Activated CD8-positive, alpha-beta T cell treated with anti-CD3 and anti-CD28 coated beads, Interleukin-2, amount 10 ng/mL, durations not matched to agents 7 days and 5 days (primary cell): ENCODE results near the gene MCM7. TPM values are rescaled to one million over a fixed set of nuclear protein-coding genes. Genes with fewer than 3 reads are reported as not detected.

Source experiments
- ATAC-seq: fragments of 150-1000 bp; cut with Tn5 transposase; one replicate; pipeline ENCODE4 v1.10.0; 2021; ENCODE audit warnings: moderate library complexity
- CTCF ChIA-PET: fragments of 350-600 bp; sonication (Branson Sonifier 250); formaldehyde crosslinking; loops from one replicate; lab custom pipeline; 2021; ENCODE audit warnings: antibody characterized with exemption; lab: Charles Lee
- POLR2A ChIA-PET: fragments of 350-600 bp; sonication (Branson Sonifier 250); formaldehyde crosslinking; loops from one replicate; lab custom pipeline; 2021; ENCODE audit warnings: antibody characterized with exemption; lab: Charles Lee
- DNase-seq: peaks from one replicate; pipeline ENCODE4 v3.0.0-alpha.2; 2020
- H3K27ac Mint-ChIP-seq: one replicate; pipeline ENCODE4 v1.8.0; 2021; ENCODE audit warnings: mild to moderate bottlenecking, mixed read lengths
- H3K27me3 Mint-ChIP-seq: one replicate; pipeline ENCODE4 v1.8.0; 2021; ENCODE audit warnings: low read depth, mixed read lengths
- H3K36me3 Mint-ChIP-seq: one replicate; pipeline ENCODE4 v1.8.0; 2021; ENCODE audit warnings: low read depth, mixed read lengths
- H3K4me1 Mint-ChIP-seq: one replicate; pipeline ENCODE4 v1.8.0; 2021; ENCODE audit warnings: low read depth, mixed read lengths
- H3K4me3 Mint-ChIP-seq: one replicate; pipeline ENCODE4 v1.8.0; 2021; ENCODE audit warnings: mild to moderate bottlenecking, mixed read lengths
- H3K9me3 Mint-ChIP-seq: one replicate; pipeline ENCODE4 v1.8.0; 2022; ENCODE audit warnings: mixed read lengths; ENCODE audit not compliant: insufficient read depth
- total RNA-seq, 2 experiments: library from RNA; stranded (reverse); gene quantifications; one replicate each; pipeline ENCODE4 v1.2.3, GENCODE V29; 2021

Gene MCM7
- total RNA-seq, 2 experiments from 2014 or later, result 364 to 375 TPM

- Mint-ChIP-seq H3K27me3 (no peaks in the 10 kb centered on the region), H3K9me3 (no peaks in the 10 kb centered on the region), H3K4me1 (peaks cover 45% of the 10 kb centered on the region), H3K4me3 (no peak overlapping the region), H3K27ac (no peak overlapping the region), H3K36me3 (peaks cover 49% of the 10 kb centered on the region)
- ATAC-seq, result no peak
- DNase-seq, result no peak
- ChIA-PET POLR2A (interaction anchor here (3.1 kb wide), 1 partner anchor 21 kb away, joined by 34 read pairs; the partner anchor contains the start of genes AP4M1 and MCM7), CTCF (interaction anchor here (1.0 kb wide), 1 partner anchor 10 kb away, joined by 3 read pairs; no protein-coding TSS in a partner anchor)
These were observed 21.4 kb upstream of the MCM7 start for GRCh38 chr7:100122568-100122967.

GRCh38 chr7:100122067-100122466, 20.9 kb upstream of the MCM7 start:
- POLR2A ChIA-PET, result interaction anchor here (3.1 kb wide), 1 partner anchor 21 kb away, joined by 34 read pairs; the partner anchor contains the start of genes AP4M1 and MCM7
- DNase-seq (no peak), ATAC-seq (no peak)
- Mint-ChIP-seq H3K27ac (no peak overlapping the region), H3K27me3 (no peaks in the 10 kb centered on the region), H3K36me3 (peaks cover 48% of the 10 kb centered on the region), H3K4me3 (peak overlapping the region; percentile 28), H3K4me1 (peaks cover 45% of the 10 kb centered on the region), H3K9me3 (no peaks in the 10 kb centered on the region)
- CTCF ChIA-PET, result interaction anchor here (1.0 to 1.1 kb wide), 2 partner anchors 11 kb away, joined by 3 to 4 read pairs; no protein-coding TSS in a partner anchor

GRCh38 chr7:100120733-100121036, 19.5 kb upstream of the MCM7 start:
- H3K4me1 Mint-ChIP-seq, result peaks cover 35% of the 10 kb centered on the region
- POLR2A ChIA-PET, result interaction anchor here (0.6 to 3.1 kb wide), 6 partner anchors 9 to 308 kb away, joined by 3 to 34 read pairs (median 5); partner anchors contain the start of genes AP4M1, MCM7, PVRIG and ZCWPW1
- peak overlapping the region; percentile 93 for H3K4me3 Mint-ChIP-seq
- DNase-seq, result no peak
- CTCF ChIA-PET, result interaction anchor here (1.1 to 2.0 kb wide), 8 partner anchors 8 to 287 kb away, joined by 3 to 11 read pairs (median 4); partner anchors contain the start of genes AP4M1 and MCM7
- H3K9me3 Mint-ChIP-seq, result no peaks in the 10 kb centered on the region
- no peaks in the 10 kb centered on the region for H3K27me3 Mint-ChIP-seq
- ATAC-seq, result no peak
- peak overlapping the region; percentile 95 for H3K27ac Mint-ChIP-seq
- peaks cover 46% of the 10 kb centered on the region for H3K36me3 Mint-ChIP-seq

- POLR2A ChIA-PET, result interaction anchor here (0.6 to 3.1 kb wide), 6 partner anchors 9 to 309 kb away, joined by 3 to 34 read pairs (median 5); partner anchors contain the start of genes AP4M1, MCM7, PVRIG and ZCWPW1
- Mint-ChIP-seq H3K9me3 (no peaks in the 10 kb centered on the region), H3K27ac (peak overlapping the region; percentile 95), H3K4me1 (peaks cover 31% of the 10 kb centered on the region), H3K27me3 (no peaks in the 10 kb centered on the region), H3K4me3 (peak overlapping the region; percentile 93), H3K36me3 (peaks cover 46% of the 10 kb centered on the region)
- CTCF ChIA-PET, result interaction anchor here (0.7 to 2.0 kb wide), 8 partner anchors 8 to 288 kb away, joined by 3 to 11 read pairs (median 4); partner anchors contain the start of genes AP4M1 and MCM7
- DNase-seq (peak; percentile 81), ATAC-seq (peak; percentile 60)
These were observed 19.0 kb upstream of the MCM7 start for GRCh38 chr7:100119970-100120732.

GRCh38 chr7:100119072-100119969, 18.1 kb upstream of the MCM7 start, which contains the start of the genes CNPY4 and TAF6:
Gene CNPY4, plus strand, starts transcription at chr7:100119634. Its CDS starts 111 bp downstream, at chr7:100119745.
Gene TAF6, minus strand, starts transcription at chr7:100119358. Its CDS starts 5,149 bp downstream, at chr7:100114209.
- H3K27me3 Mint-ChIP-seq, result no peaks in the 10 kb centered on the region
- peak within 1 kb of the TSS; percentile 95 for H3K27ac Mint-ChIP-seq
- ChIA-PET CTCF (interaction anchor here (0.7 to 2.0 kb wide), 8 partner anchors 9 to 289 kb away, joined by 3 to 11 read pairs (median 4); partner anchors contain the start of genes AP4M1 and MCM7), POLR2A (interaction anchor here (1.0 to 3.1 kb wide), 4 partner anchors 14 to 310 kb away, joined by 4 to 34 read pairs (median 5); partner anchors contain the start of genes AP4M1, MCM7, PVRIG and ZCWPW1)
- DNase-seq (peak; percentile 96), ATAC-seq (peak; percentile 77)
- H3K4me1 Mint-ChIP-seq, result peaks cover 23% of the 10 kb centered on the region
- H3K9me3 Mint-ChIP-seq, result no peaks in the 10 kb centered on the region
- peaks cover 37% of the 10 kb centered on the region for H3K36me3 Mint-ChIP-seq
- H3K4me3 Mint-ChIP-seq, result peak within 1 kb of the TSS; percentile 93

GRCh38 chr7:100118388-100119071, 17.3 kb upstream of the MCM7 start:
- ATAC-seq, result no peak
- Mint-ChIP-seq H3K4me3 (peak overlapping the region; percentile 93), H3K4me1 (peaks cover 19% of the 10 kb centered on the region), H3K36me3 (peaks cover 36% of the 10 kb centered on the region), H3K27ac (peak overlapping the region; percentile 95), H3K27me3 (no peaks in the 10 kb centered on the region), H3K9me3 (no peaks in the 10 kb centered on the region)
- POLR2A ChIA-PET, result no interaction called here
- CTCF ChIA-PET, result interaction anchor here (1.8 kb wide), 1 partner anchor 17 kb away, joined by 4 read pairs; the partner anchor contains the start of gene AP4M1
- DNase-seq, result no peak

DNA sequence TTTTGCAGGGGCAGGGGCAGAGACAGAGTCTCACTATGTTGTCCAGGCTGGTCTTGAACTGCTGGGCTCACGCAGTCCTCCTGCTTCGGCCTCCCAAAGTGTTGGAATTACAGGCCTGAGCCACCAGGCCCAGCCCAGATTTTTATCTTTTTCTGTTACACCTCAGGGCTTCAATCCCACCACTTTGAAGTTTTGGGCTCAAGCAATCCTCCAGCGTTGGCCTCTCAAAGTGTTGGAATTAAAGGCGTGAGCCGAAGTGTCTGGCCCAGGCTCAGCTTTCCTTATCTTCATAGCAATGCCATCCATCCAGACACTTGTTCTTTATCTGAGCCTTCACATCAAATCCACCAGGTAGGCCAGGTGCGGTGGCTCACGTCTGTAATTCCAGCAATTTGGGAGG, 13.8 kb upstream of the MCM7 start:
- Mint-ChIP-seq H3K4me1 (peaks cover 11% of the 10 kb centered on the region), H3K36me3 (peaks cover 34% of the 10 kb centered on the region), H3K9me3 (no peaks in the 10 kb centered on the region), H3K27ac (no peak overlapping the region), H3K27me3 (no peaks in the 10 kb centered on the region), H3K4me3 (no peak overlapping the region)
- ChIA-PET CTCF (no interaction called here), POLR2A (interaction anchor here (1.2 kb wide), 1 partner anchor 14 kb away, joined by 4 read pairs; the partner anchor contains the start of genes AP4M1 and MCM7)
- DNase-seq, result no peak
- ATAC-seq, result no peak

DNA sequence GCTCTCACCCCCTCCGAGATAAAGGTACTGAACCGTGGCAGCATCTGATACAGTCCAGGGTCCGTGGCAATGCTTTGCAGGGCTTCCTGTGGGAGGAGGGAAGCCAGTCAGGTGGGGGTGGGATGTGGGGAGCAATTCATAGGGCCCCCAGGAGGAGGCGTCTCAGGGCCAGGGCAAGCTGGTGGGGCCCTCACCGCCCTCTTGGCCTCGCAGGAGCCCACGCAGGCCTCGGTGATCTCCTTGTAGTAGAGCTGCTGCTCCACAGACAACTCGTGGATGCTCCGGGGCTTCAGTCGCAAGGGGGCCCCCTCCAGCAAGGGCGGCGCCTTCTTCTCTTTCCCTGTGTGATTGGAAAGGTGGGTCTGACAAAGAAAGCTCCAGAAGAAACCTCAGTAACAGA, 10.7 kb upstream of the MCM7 start:
- ChIA-PET POLR2A (no interaction called here), CTCF (no interaction called here)
- Mint-ChIP-seq H3K27ac (no peak overlapping the region), H3K27me3 (no peaks in the 10 kb centered on the region), H3K9me3 (no peaks in the 10 kb centered on the region), H3K4me1 (peaks cover 5% of the 10 kb centered on the region), H3K4me3 (no peak overlapping the region), H3K36me3 (peaks cover 46% of the 10 kb centered on the region)
- ATAC-seq (no peak), DNase-seq (no peak)

DNA sequence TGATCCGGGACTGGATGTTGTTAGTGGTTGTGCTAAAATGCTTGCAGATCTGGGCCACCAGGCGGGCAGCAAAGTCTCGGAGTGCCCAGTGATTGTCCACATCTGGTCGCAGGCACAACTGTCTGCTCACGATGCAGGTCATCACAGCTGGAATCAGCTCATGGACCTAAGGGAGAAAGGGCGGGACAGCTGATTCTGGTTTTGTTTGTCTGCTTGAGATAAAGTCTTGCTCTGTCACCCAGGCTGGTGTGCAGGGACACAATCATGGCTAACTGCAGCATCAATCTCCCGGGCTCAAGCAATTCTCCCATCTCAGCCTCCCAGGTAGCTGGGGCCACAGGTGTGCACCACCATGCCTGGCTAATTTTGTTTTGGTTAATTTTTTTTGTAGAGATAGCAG, 10.0 kb upstream of the MCM7 start:
- peaks cover 5% of the 10 kb centered on the region for H3K4me1 Mint-ChIP-seq
- no peak overlapping the region for H3K27ac Mint-ChIP-seq
- no peaks in the 10 kb centered on the region for H3K27me3 Mint-ChIP-seq
- H3K9me3 Mint-ChIP-seq, result no peaks in the 10 kb centered on the region
- POLR2A ChIA-PET, result interaction anchor here (1.0 kb wide), 1 partner anchor 9 kb away, joined by 4 read pairs; the partner anchor contains the start of gene AP4M1
- DNase-seq (no peak), ATAC-seq (no peak)
- CTCF ChIA-PET, result no interaction called here
- peaks cover 46% of the 10 kb centered on the region for H3K36me3 Mint-ChIP-seq
- no peak overlapping the region for H3K4me3 Mint-ChIP-seq

DNA sequence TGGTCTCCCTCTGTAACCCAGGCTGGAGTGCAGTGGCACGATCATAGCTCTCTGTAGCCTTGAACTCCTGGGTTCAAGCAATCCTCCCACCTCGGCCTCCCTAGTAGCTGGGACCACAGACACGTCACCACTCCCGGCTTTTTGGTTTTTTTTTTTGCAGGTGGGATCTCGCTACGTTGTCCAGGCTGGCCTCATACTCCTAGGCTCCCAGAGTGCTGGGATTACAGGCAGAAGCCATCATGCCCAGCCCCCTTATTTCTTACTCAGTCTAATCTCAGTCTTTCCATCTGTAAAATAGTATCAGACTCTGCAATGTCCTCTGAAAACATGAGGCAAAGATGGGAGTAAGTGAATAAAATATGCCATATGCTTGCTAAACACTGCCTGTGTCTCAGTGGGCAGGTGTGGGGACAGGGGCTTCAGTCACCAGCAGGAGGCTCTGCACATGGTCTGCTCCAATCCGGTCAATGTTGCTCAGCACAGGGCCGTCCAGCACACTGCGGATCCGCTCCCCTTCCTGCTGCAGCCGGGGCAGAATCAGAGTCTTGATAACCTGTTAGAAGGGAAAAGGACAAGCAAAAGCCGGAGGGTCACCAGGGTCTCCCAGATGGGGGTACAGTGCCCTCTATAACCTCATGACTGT, 8.4 kb upstream of the MCM7 start:
- CTCF ChIA-PET, result no interaction called here
- H3K36me3 Mint-ChIP-seq, result peaks cover 48% of the 10 kb centered on the region
- POLR2A ChIA-PET, result no interaction called here

More for the DNA sequence above, 8.4 kb upstream of the MCM7 start:
- Mint-ChIP-seq H3K9me3 (no peaks in the 10 kb centered on the region), H3K4me3 (no peak overlapping the region), H3K27me3 (no peaks in the 10 kb centered on the region), H3K27ac (no peak overlapping the region), H3K4me1 (peaks cover 5% of the 10 kb centered on the region)
- DNase-seq (no peak), ATAC-seq (no peak)
